Left lung (tissue), 10 donors: ENCODE measurements around the gene TTLL8. TPM values are rescaled to one million over a fixed set of nuclear protein-coding genes. Genes with fewer than 3 reads are reported as not detected.
A peak's percentile ranks its signal among the peaks of the same experiment; 100 is the strongest.

Experiments used
- ATAC-seq: fragments of 200-7000 bp; cut with Tn5 transposase; one replicate; pipeline ENCODE4 v1.9.1; 2020; ENCODE audit warnings: moderate library complexity
- DNase-seq, 4 donors: peaks; one replicate each; pipeline ENCODE4 v3.0.0-alpha.2; 2013 to 2020
- H3K27ac ChIP-seq, 2 donors: fragments of 200-600 bp; sonication (generic) in 1 of 2; one replicate each; pipeline versions ENCODE4 v1.5.0 to v1.8.0; 2020 to 2021
- H3K27me3 ChIP-seq, 2 donors: fragments of 200-600 bp; sonication (generic) in 1 of 2; one replicate each; pipeline versions ENCODE4 v1.5.0 to v1.8.0; 2020 to 2021
- H3K36me3 ChIP-seq, 2 donors: fragments of 200-600 bp; sonication (generic) in 1 of 2; one replicate each; pipeline versions ENCODE4 v1.5.0 to v1.8.0; 2020 to 2021
- H3K4me1 ChIP-seq, 2 donors: fragments of 200-600 bp; one replicate each; pipeline ENCODE4 v1.8.0; 2021
- H3K4me3 ChIP-seq, 2 donors: fragments of 200-600 bp; sonication (generic) in 1 of 2; one replicate each; pipeline versions ENCODE4 v1.5.0 to v1.8.0; 2020 to 2021; ENCODE audit warnings: mild to moderate bottlenecking in 1 of 2
- H3K9me3 ChIP-seq, 2 donors: fragments of 200-600 bp; sonication (generic) in 1 of 2; one replicate each; pipeline versions ENCODE4 v1.5.0 to v1.8.0; 2020 to 2021
- intact Hi-C, 2 donors: fragments of 100-400 bp; cut with DNase I; formaldehyde crosslinking; loops; one replicate each; pipeline versions ENCODE4 v1.11.2 to v1.14.2; 2022
- polyA plus RNA-seq, 6 donors: library from polyadenylated mRNA; unstranded; fragments of 120-200 nt; gene quantifications; one replicate each; pipeline ENCODE4 v1.2.1, GENCODE V29; 2013; ENCODE audit not compliant: insufficient read length in 6 of 6
- total RNA-seq, 2 donors: library from RNA; stranded (reverse); fragmentation: NEBNext Ultra II Directional; extraction: Animal tissue kit (Norgen Biotek cat#: 25700); gene quantifications; one replicate each; pipeline ENCODE4 v1.2.1, GENCODE V29; 2021
- TF ChIP-seq, protein P1 (sequence below), 2 donors: fragments of 200-600 bp; sonication (generic) in 1 of 2; IDR thresholded peaks; one replicate each; pipeline versions ENCODE4 v1.5.0 to v1.8.0; 2021; ENCODE audit warnings: antibody characterized with exemption in 2 of 2
- donor health status: DM: no; HTN: yes; CAD: no.
- donor health status: DM: no; HTN: no; CAD: no.

TTLL8 gene
- total and polyA plus RNA-seq, 8 donors, result not detected

DNA sequence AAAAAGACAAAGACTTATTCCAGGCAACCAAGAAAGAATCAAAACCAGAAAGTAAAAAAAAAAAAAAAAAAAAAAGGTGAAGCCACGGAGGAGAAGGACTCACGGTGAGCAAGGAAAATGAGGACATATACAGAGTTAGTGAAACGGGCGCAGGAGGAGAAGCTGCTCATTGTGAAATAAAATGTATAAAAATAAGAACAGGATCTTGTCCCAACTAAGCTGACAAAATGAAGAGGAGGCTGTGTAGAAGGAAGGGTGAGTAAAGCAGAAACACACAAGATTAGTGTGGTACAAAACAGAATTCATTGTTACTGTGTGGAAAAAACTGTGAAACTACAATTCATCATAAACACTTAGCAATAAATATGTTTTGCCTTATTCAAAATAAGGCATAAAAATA lies 53.2 kb downstream of the TTLL8 start:
- H3K27me3 ChIP-seq, result peaks cover 4 to 17% of the 10 kb centered on the region in 2 donors
- no peaks in the 10 kb centered on the region for H3K36me3 ChIP-seq
- peaks cover 0 to 2% of the 10 kb centered on the region in 2 donors for H3K4me1 ChIP-seq
- ATAC-seq (no peak), DNase-seq (no peak)
- no peaks in the 10 kb centered on the region for H3K9me3 ChIP-seq
- H3K27ac ChIP-seq, result no peak overlapping the region
- intact Hi-C loops, result no loop called here
- TF ChIP-seq, protein P1, sequence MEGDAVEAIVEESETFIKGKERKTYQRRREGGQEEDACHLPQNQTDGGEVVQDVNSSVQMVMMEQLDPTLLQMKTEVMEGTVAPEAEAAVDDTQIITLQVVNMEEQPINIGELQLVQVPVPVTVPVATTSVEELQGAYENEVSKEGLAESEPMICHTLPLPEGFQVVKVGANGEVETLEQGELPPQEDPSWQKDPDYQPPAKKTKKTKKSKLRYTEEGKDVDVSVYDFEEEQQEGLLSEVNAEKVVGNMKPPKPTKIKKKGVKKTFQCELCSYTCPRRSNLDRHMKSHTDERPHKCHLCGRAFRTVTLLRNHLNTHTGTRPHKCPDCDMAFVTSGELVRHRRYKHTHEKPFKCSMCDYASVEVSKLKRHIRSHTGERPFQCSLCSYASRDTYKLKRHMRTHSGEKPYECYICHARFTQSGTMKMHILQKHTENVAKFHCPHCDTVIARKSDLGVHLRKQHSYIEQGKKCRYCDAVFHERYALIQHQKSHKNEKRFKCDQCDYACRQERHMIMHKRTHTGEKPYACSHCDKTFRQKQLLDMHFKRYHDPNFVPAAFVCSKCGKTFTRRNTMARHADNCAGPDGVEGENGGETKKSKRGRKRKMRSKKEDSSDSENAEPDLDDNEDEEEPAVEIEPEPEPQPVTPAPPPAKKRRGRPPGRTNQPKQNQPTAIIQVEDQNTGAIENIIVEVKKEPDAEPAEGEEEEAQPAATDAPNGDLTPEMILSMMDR (IDR thresholded peaks at IDR 0.05), result no peak
- no peak overlapping the region for H3K4me3 ChIP-seq

DNA sequence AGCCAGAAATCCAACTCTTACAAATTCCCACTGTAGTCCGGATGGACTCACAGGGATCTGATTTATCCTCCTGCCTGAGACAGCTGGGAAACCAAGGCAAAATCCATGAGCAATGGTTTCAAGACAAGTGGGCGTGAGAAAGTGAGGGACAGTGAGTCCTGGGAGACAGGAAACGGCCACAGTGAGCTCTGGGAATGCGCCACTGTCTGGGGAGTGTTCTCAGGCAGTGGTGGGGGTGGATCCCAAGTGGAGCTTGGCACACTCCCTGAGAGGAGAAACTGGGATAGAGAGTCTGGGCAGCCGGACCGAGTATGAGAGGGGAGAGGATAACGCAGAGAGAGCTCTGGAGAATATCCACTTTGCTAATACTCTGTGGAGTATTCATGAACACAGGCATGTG lies 55.3 kb downstream of the TTLL8 start:
- Histone ChIP-seq H3K4me3 (no peak overlapping the region), H3K9me3 (no peaks in the 10 kb centered on the region), H3K36me3 (no peaks in the 10 kb centered on the region), H3K27me3 (peaks cover 6 to 11% of the 10 kb centered on the region in 2 donors), H3K27ac (no peak overlapping the region), H3K4me1 (peaks cover 0 to 14% of the 10 kb centered on the region in 2 donors)
- no peak for ATAC-seq
- DNase-seq, result no peak
- TF ChIP-seq, protein P1 (IDR thresholded peaks at IDR 0.05), result no peak
- intact Hi-C loops, result no loop called here

DNA sequence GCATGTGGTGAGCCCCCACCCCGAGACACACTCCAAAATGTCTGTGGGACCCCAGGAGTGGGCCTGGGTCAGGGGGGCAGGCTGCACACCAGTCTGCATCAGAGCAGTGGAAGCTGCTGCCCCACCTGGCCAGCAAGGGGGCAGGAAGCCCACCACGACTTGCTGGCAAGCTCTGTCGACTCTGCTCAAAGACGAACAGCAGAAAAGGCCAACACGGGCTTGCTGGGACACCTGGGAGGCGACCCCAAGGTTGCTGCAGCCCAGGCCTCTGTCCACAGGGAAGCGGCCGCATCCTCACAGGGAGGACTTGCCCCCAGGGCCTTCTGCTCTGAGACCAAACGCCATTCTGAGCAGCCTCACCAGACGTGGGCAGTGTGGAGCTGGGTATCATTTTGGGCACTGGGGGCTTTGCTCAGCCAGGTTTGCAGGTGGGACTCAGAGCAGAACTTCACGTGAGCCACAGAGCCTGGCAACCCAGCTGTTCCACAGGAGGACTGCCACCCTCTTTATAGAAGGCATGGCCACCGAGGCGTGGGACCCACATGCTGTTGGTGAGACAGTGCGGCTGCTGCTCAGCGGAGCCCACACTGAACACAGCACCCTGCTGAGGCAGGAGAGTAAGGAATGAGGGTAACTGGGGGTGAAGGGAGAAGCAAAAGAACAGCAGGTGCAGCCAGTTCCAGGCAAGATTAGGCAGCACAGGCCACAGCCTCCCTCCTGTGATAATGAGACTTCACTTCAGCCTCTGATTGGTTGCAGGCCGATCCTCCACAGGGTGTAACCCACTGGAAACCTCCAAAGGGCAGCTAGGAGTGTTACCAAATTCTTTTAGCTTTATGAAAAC lies 56.5 kb downstream of the TTLL8 start:
- Histone ChIP-seq H3K36me3 (no peaks in the 10 kb centered on the region), H3K27me3 (peaks cover 6 to 11% of the 10 kb centered on the region in 2 donors), H3K4me1 (peaks cover 0 to 14% of the 10 kb centered on the region in 2 donors), H3K9me3 (no peaks in the 10 kb centered on the region), H3K27ac (no peak overlapping the region), H3K4me3 (no peak overlapping the region)
- DNase-seq (peak in 1 of 4 donors; percentile 70), ATAC-seq (no peak)
- intact Hi-C loops, result no loop called here
- TF ChIP-seq, protein P1 (IDR thresholded peaks at IDR 0.05), result no peak

DNA sequence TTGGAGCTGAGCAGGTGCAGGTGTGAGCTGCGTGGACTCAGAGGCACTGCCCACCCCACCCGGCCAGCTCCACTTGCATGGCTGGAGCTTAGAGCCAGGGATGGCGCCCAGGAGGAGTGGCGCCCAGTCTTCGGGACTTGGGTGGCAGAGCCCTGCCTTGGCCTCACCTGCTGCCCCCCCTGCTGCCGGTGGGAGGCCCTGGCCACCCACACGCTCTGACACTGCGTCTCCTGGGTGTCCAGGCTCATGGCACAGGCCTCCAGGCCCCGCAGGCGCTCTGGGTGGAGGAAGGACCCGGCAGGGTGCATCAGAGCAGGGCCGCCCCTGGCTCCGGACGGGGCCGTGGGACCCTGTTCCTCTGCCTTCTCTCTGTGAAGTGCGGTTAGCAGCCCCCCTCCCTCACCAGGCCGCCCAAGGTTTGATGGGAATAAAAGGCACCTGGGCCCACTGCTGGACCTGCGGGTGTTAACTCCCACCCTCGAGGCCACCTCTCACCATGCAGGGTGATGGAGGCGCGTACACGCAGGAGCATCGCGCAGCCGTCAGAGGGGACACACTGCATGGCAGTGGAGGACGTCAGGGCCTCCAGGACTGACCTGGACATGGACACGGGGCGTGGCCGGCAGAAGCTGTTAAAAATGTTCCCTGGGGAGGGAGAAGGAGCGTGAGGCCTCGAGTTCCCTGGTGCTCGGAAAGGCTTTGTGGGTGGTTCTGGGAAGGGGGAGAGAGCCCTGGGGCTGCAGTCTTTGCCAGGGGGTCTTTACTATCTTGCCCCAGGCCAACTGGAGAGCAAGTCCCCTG lies 57.3 kb downstream of the TTLL8 start:
- Histone ChIP-seq H3K36me3 (no peaks in the 10 kb centered on the region), H3K4me3 (no peak overlapping the region), H3K9me3 (no peaks in the 10 kb centered on the region), H3K4me1 (peaks cover 0 to 14% of the 10 kb centered on the region in 2 donors), H3K27ac (no peak overlapping the region), H3K27me3 (peaks cover 6 to 11% of the 10 kb centered on the region in 2 donors)
- DNase-seq (peak in 1 of 4 donors; percentile 69), ATAC-seq (no peak)
- intact Hi-C loops, result no loop called here
- TF ChIP-seq, protein P1 (IDR thresholded peaks at IDR 0.05), result no peak
